GM21528 (cell line): ENCODE measurements around the gene MRGPRX4.
"Not testable (repeated sequence)": the region's sequence is repeated elsewhere in the genome, so short reads cannot be mapped to it uniquely, and the experiment has no call there.

ENCODE experiments used
- ATAC-seq: cut with Tn5 transposase; IDR thresholded peaks from one replicate; pipeline ENCODE4 v1.9.1; 2021; ENCODE audit warnings: mild to moderate bottlenecking, moderate library complexity; ENCODE audit not compliant: unreplicated experiment, low FRiP score

Gene MRGPRX4

GRCh38 chr11:18172666-18173065, at the start of gene MRGPRX4:
TSS of gene MRGPRX4 (plus strand) at chr11:18172837. CDS start at chr11:18173257, 420 bp downstream.
- ATAC-seq: no peak

DNA sequence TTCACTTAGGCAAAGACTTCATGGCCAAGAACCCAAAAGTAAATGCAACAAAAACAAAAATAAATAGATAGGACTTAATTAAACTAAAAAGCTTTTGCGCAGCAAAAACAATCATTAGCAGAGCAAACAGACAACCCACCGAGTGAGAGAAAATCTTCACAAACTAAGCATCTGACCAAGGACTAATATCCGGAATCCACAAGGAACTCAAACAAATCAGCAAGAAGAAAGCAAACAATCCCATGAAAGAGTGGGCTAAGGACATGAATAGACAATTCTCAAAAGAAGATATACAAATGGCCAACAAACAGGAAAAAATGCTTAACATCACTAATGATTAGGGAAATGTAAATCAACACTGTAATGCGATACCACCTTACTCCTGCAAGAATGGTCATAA, 41.5 kb upstream of the MRGPRX4 start:
- ATAC-seq: not testable (repeated sequence)

GRCh38 chr11:18132341-18132740, 40.3 kb upstream of the MRGPRX4 start, which contains the start of gene MRGPRX3:
TSS of gene MRGPRX3 (plus strand) at chr11:18132571. CDS start at chr11:18137203, 4,632 bp downstream.
- no peak for ATAC-seq

DNA sequence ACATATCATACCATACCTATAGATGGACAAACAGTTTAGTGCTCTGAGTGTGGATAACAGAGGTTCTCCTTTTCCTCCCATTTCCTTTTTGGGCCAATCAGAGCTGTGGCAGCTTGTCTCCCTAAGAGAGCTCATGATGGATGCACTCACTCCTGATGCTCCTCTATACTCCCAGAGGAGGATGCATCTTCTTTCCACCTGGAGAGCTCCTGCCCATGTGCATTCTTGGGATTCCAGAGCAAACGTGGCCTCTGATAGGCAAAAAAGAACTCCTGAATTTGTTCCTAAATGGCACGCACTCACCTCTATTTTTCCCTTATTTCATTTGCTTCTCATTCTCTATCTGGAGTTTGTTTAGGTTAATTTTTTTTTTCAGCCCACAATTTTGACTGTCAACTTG, 37.3 kb upstream of the MRGPRX4 start:
- no peak for ATAC-seq

- no peak for ATAC-seq
Observed at GRCh38 chr11:18137186-18137800, 35.3 kb upstream of the MRGPRX4 start.

- ATAC-seq: no peak
Observed at GRCh38 chr11:18140145-18140544, 32.5 kb upstream of the MRGPRX4 start.

DNA sequence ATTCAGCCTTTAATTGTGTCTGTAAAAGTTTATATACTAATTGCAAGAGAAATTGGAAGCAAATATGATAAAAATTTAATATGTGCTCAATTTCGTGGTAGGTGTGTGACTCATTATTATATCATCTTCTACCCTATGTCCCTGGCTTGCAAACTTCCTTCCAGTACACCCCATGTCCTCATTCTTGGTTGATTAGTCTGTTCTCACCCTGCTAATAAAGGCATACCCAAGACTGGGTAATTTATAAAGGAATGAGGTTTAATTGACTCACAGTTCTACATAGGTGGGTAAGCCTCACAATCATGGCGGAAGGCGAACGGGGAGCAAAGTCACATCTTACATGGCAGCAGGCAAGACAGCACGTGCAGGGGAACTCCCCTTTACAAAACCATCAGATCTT, 28.4 kb upstream of the MRGPRX4 start:
- no peak for ATAC-seq

GRCh38 chr11:18145025-18145424, 27.6 kb upstream of the MRGPRX4 start:
- ATAC-seq: no peak

DNA sequence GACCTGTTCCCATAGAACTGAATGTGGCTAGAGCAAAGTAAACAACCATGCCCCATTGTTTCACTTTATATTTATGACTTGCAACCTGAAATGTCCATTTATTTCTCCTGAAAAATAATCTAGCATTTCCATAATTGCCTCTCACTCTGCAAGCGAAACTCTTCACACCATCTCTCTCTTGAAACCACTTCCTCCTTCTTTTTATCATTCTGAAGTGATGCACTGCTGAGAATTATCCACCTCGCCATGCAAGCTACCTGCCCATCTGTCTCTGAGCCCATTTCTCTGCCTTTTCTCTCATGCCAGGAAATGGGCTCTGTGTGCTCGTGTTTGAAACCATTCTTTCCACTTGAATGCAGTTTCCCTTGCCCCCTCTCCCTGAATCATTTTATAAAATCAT, 26.8 kb upstream of the MRGPRX4 start:
- ATAC-seq: no peak

DNA sequence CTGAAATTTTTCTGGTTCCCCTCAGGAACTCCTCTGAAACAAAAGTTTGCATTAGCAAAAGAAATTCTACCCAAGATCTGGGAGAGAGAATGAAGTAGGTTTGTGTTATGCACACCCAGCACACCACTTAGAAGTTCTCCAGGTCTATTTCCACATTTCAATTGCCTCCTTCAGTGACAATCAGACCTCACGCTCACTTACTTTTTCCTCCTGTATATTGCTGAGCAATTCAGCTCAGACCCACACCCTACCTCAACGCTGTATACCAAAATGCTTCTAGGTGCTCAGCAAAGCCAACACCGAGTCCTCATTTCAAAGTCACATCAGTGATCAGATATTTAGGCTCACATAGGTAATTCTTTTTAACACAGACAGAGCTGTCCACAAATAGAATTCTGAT, 21.1 kb upstream of the MRGPRX4 start:
- ATAC-seq: no peak

DNA sequence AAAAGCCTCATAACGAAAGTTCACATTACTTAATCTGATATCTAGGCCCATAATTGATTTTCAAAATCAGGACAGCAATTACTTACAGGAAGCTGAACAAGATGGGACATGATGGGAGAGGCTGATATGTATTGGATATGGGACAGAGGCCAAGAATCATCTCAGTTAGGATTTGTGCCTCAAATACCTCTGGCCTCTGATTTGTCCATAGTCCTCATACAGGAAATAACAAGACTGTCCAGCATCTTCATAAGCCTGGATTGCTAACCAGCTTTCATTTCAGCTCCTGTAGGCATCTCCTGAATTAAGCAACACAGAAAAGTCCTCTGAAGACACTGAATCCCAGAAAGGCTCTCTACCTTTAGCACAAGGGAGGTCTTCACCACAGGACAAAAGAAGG, 4.3 kb upstream of the MRGPRX4 start:
- ATAC-seq: no peak

DNA sequence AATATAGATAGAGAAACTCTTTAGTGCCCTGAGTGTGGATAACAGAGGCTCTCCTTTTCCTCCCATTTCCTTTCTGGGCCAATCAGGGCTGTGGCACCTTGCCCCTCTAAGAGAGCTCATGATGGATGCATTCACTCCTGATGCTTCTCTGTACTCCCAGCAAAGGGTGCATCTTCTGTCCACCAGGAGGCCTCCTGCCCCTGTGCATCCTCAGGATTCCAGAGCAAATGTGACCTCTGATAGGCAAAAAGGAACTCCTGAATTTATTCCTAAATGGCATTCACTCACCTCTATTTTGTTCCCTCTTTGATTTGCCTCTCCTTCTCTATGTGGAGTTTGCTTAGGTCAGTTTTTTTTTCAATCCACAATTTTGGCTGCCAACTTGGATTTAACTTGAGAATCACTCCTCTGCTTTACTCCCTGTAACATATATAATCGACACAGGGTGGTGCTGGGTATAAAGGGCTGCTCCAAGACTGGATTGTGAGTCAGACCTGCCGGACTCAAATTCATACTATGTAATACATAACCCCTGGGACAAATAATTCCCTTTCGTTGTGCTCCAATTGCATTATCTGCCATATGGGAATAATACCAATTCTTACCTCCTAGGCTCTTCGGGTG, 1.1 kb upstream of the MRGPRX4 start:
- no peak for ATAC-seq

DNA sequence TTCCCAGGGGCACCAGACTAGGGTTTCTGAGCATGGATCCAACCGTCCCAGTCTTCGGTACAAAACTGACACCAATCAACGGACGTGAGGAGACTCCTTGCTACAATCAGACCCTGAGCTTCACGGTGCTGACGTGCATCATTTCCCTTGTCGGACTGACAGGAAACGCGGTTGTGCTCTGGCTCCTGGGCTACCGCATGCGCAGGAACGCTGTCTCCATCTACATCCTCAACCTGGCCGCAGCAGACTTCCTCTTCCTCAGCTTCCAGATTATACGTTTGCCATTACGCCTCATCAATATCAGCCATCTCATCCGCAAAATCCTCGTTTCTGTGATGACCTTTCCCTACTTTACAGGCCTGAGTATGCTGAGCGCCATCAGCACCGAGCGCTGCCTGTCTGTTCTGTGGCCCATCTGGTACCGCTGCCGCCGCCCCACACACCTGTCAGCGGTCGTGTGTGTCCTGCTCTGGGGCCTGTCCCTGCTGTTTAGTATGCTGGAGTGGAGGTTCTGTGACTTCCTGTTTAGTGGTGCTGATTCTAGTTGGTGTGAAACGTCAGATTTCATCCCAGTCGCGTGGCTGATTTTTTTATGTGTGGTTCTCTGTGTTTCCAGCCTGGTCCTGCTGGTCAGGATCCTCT, 709 bp downstream of the MRGPRX4 start:
- ATAC-seq: no peak

DNA sequence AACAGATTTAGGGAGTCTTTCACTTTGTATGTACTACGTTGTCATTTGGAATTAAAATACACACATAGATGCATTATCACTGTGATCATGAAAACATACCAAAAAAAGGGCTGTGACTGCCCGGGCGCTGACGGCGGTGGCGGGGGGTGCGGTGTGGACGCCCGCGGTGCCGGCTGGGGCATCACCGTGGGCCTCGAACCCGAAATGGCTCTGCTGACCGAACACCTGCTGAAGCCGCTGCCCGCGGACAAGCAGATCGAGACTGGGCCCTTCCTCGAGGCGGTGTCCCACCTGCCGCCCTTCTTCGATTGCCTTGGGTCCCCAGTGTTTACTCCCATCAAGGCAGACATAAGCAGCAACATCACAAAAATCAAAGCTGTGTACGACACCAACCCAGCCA, 16.2 kb downstream of the MRGPRX4 start:
- no peak for ATAC-seq

DNA sequence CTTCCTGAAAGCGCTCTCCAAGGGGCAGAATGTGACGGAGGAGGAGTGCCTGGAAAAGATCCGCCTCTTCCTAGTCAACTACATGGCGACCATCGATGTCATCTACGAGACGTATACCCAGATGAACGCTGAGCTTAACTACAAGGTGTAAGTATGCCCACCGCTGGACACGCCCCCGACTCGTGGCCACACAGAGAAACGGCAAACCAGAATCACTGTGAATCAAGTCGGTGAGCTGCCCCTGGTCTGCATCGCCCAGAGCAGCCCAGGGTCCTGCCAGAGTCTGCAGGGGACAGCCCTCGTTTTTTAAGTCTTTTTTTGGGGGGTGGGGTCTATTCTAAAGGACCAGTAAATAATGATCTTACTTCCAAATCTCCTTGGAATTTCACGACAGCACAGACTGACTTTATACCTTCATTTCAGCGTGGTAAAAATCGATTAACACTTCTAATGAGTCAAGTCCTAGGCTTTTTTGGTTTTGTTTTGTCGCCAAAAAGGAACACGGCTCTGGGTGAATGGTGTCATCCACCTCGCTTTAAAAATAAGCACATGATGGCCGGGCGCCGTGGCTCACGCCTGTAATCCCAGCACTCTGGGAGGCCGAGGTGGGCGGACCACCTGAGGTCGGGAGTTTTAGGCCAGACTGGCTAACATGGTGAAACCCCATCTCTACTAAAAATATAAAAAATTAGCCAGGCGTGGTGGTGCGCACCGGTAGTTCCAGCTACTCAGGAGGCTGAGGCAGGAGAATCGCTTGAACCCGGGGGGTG, 17.0 kb downstream of the MRGPRX4 start:
- not testable (repeated sequence) for ATAC-seq

GRCh38 chr11:18191376-18191775, 18.7 kb downstream of the MRGPRX4 start:
- ATAC-seq: no peak

DNA sequence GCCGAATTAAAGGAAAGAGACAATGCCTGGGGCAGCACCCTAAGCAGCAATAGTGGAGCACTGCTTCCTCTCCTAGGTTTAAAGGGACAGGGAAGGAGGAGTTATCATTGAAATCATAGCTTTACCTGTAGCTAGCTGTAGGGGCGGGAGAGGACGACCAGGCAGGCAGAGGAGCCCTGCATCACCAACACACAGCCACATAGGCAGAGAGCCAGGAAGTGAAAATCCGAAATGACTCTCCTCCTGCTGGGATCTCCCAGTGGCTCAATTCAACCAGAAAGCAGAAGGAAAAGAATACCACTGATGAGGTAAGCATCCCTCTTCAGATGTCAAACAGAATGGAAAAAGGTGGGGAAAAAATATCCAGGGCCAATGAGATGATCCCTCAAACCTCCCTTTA, 20.4 kb downstream of the MRGPRX4 start:
- peak; percentile 67 for ATAC-seq

GRCh38 chr11:18196532-18196931, 23.9 kb downstream of the MRGPRX4 start:
- ATAC-seq: no peak

DNA sequence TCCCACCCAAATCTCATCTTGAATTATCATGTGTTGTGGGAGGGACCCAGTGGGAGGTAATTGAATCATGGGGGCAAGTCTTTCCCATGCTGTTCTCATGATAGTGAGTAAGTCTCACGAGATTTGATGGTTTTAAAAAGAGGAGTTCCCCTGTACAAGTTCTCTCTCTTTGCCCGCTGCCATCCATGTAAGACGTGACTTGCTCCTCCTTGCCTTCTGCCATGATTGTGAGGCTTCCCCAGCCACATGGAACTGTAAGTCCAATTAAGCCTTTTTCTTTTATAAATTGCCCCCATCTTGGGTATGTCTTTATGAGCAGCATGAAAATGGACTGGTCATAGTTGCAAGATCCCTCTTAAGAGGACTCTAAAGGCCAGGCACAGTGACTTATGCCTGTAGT, 25.1 kb downstream of the MRGPRX4 start:
- ATAC-seq: not testable (repeated sequence)

- no peak for ATAC-seq
Observed at GRCh38 chr11:18203723-18204122, 31.1 kb downstream of the MRGPRX4 start.

- ATAC-seq: no peak
Observed at GRCh38 chr11:18204220-18204619, 31.6 kb downstream of the MRGPRX4 start.
